HG03159 (cell line): ENCODE measurements around the gene OTOG.

Experiments
- ATAC-seq: cut with Tn5 transposase; IDR thresholded peaks from one replicate; pipeline ENCODE4 v1.9.1; 2021; ENCODE audit warnings: mild to moderate bottlenecking, moderate library complexity; ENCODE audit not compliant: unreplicated experiment

OTOG gene

GRCh38 chr11:17547051-17547577, at the start of gene OTOG:
TSS of gene OTOG (plus strand) at chr11:17547259. CDS start at chr11:17547373, 114 bp downstream.
- ATAC-seq, result no peak

DNA sequence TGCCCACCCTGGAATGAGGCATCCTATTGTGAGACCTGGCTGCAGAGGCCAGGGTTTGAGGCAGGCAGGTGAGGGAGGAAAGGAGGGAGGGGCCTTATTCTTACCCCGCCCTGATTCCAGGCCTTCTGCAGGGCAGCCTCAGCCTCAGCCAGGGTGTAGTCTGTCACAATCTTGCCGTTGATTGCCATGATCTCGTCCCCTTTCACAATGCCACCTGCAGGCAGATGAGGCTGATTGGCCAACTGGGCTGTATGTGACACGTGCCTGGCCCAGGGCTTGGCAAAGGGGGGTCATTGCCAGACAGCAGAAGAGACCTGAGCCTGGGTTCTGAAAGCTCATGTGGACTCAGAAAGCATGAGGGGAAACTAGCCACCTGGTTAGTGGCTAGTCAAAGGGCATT, 49.0 kb upstream of the OTOG start:
- no peak for ATAC-seq

DNA sequence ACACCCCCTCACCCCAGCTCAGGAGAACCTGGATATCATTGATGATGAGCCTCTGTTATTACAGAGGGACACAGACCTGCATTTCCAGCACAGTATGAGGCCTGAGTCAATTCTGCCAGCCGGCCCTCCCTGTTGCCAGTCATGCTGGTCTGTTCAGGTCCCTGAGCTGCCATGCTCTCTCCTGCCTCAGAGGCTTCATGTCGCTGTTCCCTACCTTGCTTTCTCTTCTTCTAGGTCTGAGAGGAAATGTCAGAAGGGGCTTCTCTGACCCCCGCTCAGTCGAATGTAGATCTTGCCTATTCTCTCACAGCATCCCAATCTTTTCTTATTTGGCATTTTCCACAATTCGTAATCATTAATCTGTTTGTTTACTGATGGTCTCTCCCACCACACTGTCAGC, 48.6 kb upstream of the OTOG start:
- ATAC-seq, result no peak

GRCh38 chr11:17500673-17501072, 46.4 kb upstream of the OTOG start:
- ATAC-seq, result no peak

- no peak for ATAC-seq
Observed at GRCh38 chr11:17502630-17503029, 44.4 kb upstream of the OTOG start.

DNA sequence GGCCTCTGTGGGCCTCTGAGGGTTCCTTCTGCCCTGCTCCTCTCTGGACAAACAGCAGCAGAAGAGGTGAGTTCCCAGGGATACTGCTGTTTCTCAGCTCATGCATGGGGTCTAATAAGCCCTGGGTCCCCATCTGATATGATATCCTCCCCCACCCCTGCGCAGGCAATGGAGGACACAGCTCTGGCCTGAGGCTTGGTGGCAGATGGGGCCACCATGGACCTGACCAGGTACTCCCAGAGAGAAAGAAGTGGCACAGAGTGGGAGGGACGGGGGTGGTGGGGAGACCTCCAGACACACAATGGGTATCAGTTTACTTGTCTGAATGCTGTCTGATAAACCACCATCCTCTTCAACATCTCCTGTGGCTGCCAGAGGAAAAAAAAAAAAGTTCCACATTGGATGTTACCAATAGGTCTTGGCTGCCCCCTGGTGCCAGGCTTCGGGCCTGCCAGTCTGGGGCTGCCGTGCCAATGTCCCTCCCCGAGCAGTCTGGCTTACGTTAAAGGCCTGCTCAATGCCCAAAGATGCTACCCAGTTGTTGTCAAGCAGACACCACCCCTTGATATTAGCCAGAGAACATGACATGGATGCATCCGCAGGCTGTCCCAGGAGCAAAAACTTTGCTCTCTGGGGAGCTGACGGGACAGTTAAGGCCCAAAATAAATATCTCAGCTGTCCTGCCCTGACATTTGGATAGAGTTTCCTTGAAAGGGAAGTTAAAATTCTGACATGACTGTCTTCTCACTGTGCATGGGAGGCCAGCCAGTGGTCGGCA, 42.5 kb upstream of the OTOG start:
- peak; percentile 42 for ATAC-seq

DNA sequence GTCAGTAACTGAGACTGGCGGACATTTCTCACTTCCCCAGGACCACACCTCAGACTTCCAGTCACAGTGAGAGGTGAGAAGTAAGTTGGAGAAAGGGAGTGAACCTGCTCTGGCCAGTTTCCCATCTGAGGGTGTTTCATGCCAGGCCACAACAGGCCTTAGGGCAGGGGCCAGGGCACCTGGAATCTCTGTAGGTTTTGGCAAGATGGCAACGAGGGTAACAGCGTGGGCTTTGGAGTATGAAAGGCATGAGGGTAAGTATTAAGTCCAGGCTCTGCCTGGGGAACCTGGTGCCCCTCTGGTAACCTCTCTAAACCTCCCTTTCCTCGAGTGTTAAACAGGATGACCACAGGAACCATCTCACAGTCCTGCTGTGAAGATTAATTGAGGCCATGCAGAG, 41.9 kb upstream of the OTOG start:
- no peak for ATAC-seq

GRCh38 chr11:17506314-17506713, 40.7 kb upstream of the OTOG start:
- ATAC-seq, result no peak

GRCh38 chr11:17506942-17507341, 40.1 kb upstream of the OTOG start:
- peak; percentile 55 for ATAC-seq

DNA sequence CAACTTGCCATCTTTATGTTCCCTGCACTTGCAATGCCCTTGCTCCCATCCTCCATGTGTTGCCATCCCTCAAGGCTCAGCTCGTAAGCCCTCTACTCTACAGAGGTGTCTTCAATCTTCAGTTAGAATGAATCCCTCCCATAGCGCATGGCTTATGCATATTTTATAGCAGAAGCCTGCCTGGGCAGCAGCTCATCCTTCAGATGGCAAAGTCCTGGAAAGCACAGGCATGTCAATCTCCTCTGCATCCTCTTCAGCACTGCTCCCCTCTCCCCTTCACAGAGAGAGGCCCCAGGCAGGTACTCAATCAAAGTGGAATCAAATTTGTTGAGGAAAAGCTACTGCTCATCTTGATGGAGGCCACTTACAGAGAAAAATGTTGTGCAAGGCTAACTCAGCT, 39.3 kb upstream of the OTOG start:
- no peak for ATAC-seq

DNA sequence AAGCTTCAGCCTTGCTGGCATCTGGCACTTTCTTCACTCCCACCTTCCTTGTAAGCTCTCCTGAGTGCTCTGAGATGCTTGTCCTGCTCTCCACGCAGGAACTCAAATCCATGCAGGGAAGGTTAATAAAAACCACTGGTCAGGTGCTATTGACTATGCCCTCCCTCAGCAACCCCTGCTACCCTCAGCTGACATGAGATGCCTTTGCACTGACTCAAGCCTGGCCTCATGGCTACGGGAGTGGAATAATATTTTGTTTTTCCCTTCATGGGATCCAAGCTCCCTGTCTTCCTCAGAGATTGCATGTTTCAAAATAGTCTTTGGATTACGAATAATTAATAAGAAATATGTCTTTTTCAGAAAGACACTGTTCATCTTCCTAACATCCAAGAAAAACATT, 38.8 kb upstream of the OTOG start:
- ATAC-seq, result no peak

GRCh38 chr11:17508791-17509190, 38.3 kb upstream of the OTOG start:
- no peak for ATAC-seq

DNA sequence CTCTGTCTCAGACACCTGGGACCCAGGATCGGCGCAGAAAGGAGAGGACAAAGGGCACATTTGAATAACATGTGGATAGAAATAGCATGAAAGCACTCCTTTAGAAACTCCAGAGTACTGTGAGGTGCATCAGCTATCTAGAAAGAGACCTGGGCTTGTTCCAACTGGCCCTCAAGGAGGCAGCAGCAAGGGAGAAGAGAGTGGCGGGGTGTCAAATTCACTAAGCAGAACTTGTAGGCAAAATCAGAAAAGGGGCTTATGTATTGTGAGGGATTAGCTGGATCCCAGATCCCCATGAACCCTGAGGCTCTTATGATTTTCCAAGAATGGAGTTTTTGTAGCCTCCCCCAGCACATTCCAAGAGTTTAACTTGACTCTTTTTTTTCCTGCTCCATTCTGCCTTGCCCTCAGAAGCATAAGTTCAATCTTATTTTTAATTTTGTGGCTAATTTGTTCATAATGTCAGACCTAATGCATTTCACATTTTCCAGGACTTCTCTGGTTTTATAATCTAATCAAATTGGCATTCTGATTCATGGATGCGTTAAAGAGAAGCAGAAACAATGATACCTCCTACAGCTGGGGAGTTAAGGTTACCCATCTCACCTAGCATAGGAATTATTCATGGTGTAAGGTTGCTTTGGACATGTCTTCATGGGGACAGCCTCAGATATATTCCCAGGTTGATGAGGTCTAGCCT, 36.4 kb upstream of the OTOG start:
- ATAC-seq, result no peak

- ATAC-seq, result no peak
Observed at GRCh38 chr11:17511571-17511970, 35.5 kb upstream of the OTOG start.

DNA sequence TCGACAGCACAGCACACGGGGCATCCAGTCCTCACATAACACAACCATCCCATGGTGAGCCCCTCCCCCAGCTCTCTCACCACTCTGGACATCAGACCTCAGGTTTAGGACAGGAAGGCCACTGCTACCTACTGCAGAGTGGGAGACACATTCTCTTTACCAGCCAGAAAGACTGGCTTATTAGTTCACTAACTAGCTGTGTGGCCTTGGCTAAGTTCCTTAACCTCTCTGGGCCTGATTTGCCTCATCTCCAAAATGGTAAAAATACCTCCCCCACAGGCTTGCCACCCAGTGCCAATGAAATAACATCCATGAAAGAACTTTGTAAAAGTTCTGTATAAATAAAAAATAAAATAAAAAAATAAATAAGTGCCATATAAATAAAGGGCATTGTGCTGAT, 35.0 kb upstream of the OTOG start:
- no peak for ATAC-seq

DNA sequence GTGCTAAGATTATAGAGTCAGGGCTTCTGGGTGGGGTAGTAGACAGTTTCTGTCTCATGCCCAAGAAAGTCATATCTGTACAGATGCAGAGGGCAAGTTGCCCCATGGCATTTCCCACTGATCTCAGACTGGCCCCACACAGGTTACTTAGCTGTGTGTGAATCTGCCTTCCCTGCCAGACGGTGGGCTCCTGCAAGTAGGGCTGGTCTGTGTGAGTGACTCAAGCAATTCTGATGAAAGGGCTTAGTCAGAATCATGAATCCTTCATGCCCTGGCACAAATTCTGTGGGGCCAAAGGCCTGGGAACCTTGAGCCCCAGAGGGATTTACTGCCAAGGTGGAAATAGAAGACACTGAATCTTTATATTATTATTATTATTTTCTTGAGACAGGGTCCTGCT, 33.2 kb upstream of the OTOG start:
- ATAC-seq, result no peak

DNA sequence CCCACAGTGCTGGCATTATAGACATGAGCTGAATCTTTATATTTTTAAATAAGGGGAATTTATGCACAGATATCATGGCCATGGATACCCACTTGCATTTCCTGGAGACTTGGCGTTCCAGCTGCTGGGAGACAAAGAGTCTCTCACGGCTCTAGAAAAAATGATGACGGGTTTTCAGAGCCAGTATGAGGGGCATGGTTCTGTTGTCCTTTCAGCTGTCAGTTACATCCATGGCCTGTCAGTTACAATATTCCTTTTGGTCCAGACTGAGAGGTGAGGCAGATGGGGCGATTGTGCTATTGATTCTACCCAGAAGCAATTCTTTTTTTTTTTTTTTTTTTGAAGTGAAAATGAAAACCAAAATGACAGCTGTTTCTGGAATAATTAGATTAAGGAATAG, 32.6 kb upstream of the OTOG start:
- ATAC-seq, result no peak

- ATAC-seq, result no peak
Observed at GRCh38 chr11:17515443-17516176, 31.4 kb upstream of the OTOG start.

- ATAC-seq, result no peak
Observed at GRCh38 chr11:17516551-17517150, 30.4 kb upstream of the OTOG start.

DNA sequence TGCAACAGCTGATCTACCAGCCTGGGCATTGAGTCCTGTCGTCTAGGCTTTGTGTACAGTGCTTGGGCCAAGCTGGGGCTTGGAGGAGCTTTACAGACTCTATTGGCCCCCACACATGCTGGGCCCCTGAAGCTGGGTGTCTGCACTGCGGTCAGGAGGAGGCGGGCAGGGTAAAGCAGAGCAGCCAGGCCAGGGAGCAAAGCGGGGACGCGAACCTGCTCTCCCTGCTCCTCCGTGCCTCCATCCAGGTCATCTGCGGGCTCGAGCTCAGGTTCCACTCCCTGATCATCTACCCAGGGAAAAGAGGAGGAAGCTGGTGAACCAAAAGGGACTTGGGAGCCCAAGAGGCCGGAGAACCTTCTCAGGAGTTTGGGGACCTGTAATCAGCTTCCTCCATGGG, 29.9 kb upstream of the OTOG start:
- ATAC-seq, result no peak

DNA sequence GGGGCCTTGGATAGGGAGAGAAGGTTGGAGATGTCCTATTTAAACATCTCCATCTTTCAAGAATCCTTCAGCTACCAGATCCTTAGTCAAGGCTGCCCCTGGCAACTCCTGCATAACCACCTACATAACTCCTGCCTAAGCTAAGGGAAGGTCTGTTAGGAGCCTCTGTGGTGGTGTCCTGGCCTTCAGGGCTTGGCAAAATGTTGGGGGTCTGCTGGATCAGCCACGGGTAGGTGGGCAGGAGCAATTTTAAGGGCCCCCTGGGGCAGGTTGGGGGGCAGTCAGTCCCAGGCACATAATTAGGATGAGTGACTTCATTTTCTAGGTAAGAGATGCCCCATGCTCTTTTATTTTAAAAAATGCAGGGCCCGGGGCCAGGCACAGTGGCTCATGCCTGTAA, 28.7 kb upstream of the OTOG start:
- no peak for ATAC-seq
